Esophagus muscularis mucosa (tissue), 4 donors: Measurements from ENCODE around the gene AFG1L.

Experiments used
- CTCF ChIP-seq, 3 experiments: fragments of 200-600 bp in 2 of 3; fragments of 450-650 bp in 1 of 3; sonication (generic) in 2 of 3; IDR thresholded peaks; one replicate each; pipeline ENCODE4 v1.5.1; 2017 to 2019; ENCODE audit warnings: antibody characterized with exemption in 3 of 3, mild to moderate bottlenecking in 2 of 3, moderate library complexity in 1 of 3
- EP300 ChIP-seq: sonication (generic); formaldehyde crosslinking; IDR thresholded peaks from one replicate; pipeline ENCODE4 v1.6.1; 2017; ENCODE audit warnings: antibody characterized with exemption
- POLR2A ChIP-seq: fragments of 450-650 bp; IDR thresholded peaks from one replicate; pipeline ENCODE4 v1.6.1; 2017; ENCODE audit warnings: antibody characterized with exemption, moderate library complexity, mild to moderate bottlenecking, low read depth
- POLR2AphosphoS5 ChIP-seq, 2 donors: sonication (generic); formaldehyde crosslinking; IDR thresholded peaks; one replicate each; pipeline ENCODE4 v1.6.1; 2017; ENCODE audit warnings: antibody characterized with exemption in 2 of 2

GRCh38 chr6:108502832-108503231, 208.0 kb downstream of the AFG1L start:
- no peak for TF ChIP-seq CTCF (IDR thresholded peaks at IDR 0.05)
- no peak for TF ChIP-seq POLR2AphosphoS5 (IDR thresholded peaks at IDR 0.05)
- no peak for TF ChIP-seq POLR2A
- TF ChIP-seq EP300 = no peak
